HepG2 (cell line): ENCODE results near the gene FUT1. TPM values are rescaled to one million over a fixed set of nuclear protein-coding genes. Genes with fewer than 3 reads are reported as not detected.
A peak's percentile ranks its signal among the peaks of the same experiment; 100 is the strongest.

ENCODE experiments used
- ATM ChIP-seq: fragments of 450-650 bp; IDR thresholded peaks from 2 replicates; pipeline ENCODE4 v1.7.1; 2017; ENCODE audit warnings: mild to moderate bottlenecking, borderline replicate concordance
- EED ChIP-seq: sonication (generic); formaldehyde crosslinking; IDR thresholded peaks from 2 replicates; pipeline ENCODE4 v1.5.0; 2020; ENCODE audit warnings: mild to moderate bottlenecking, missing genetic modification reagents
- FLYWCH1 ChIP-seq: sonication (generic); formaldehyde crosslinking; IDR thresholded peaks from 2 replicates; pipeline ENCODE4 v1.8.1; 2023; ENCODE audit warnings: mild to moderate bottlenecking, missing genetic modification reagents
- HMGXB4 ChIP-seq, 2 experiments: sonication (generic) in 1 of 2; formaldehyde crosslinking in 1 of 2; IDR thresholded peaks; 2 replicates each; pipeline versions ENCODE4 v1.4.0 to v1.6.1; 2018 to 2020; ENCODE audit warnings: missing genetic modification reagents in 2 of 2, borderline replicate concordance in 1 of 2, low read depth in 1 of 2, mild to moderate bottlenecking in 1 of 2, missing biosample characterization in 1 of 2
- JUND ChIP-seq: sonication (generic); formaldehyde crosslinking; IDR thresholded peaks from 2 replicates; pipeline ENCODE4 v1.8.0; 2022; ENCODE audit warnings: mild to moderate bottlenecking, missing genetic modification reagents
- MEIS2 ChIP-seq: sonication (generic); formaldehyde crosslinking; IDR thresholded peaks from 2 replicates; pipeline ENCODE4 v1.9.0; 2021; ENCODE audit warnings: mild to moderate bottlenecking, missing genetic modification reagents
- PBX2 ChIP-seq: IDR thresholded peaks from 2 replicates; pipeline ENCODE4 v1.6.1; 2016; ENCODE audit warnings: control low read depth
- PRDM15 ChIP-seq: sonication (generic); formaldehyde crosslinking; IDR thresholded peaks from 2 replicates; pipeline ENCODE4 v1.4.0; 2020; ENCODE audit warnings: missing genetic modification reagents
- TARDBP ChIP-seq: sonication (generic); formaldehyde crosslinking; IDR thresholded peaks from 2 replicates; pipeline ENCODE4 v1.8.0; 2022; ENCODE audit warnings: mild to moderate bottlenecking, missing genetic modification reagents
- YY1 ChIP-seq: IDR thresholded peaks from 2 replicates; pipeline ENCODE4 v1.6.1; 2011; ENCODE audit warnings: low read length, low read depth, moderate library complexity, mild to moderate bottlenecking; ENCODE audit not compliant: insufficient read depth, insufficient replicate concordance
- ZFP91 ChIP-seq: sonication (generic); formaldehyde crosslinking; IDR thresholded peaks from 2 replicates; pipeline ENCODE4 v1.9.0; 2022; ENCODE audit warnings: missing genetic modification reagents, mild to moderate bottlenecking, borderline replicate concordance
- ZNF30 ChIP-seq: sonication (generic); formaldehyde crosslinking; IDR thresholded peaks from 2 replicates; pipeline ENCODE4 v1.5.0; 2020; ENCODE audit warnings: mild to moderate bottlenecking, missing genetic modification reagents
- ZNF501 ChIP-seq: sonication (generic); formaldehyde crosslinking; IDR thresholded peaks from 2 replicates; pipeline ENCODE4 v1.5.1; 2020; ENCODE audit warnings: mild to moderate bottlenecking, moderate library complexity, missing genetic modification reagents
- ZNF687 ChIP-seq: sonication (generic); formaldehyde crosslinking; IDR thresholded peaks from 2 replicates; pipeline ENCODE4 v1.5.1; 2020; ENCODE audit warnings: mild to moderate bottlenecking, missing genetic modification reagents, moderate library complexity
- ZSCAN30 ChIP-seq: sonication (generic); formaldehyde crosslinking; IDR thresholded peaks from 2 replicates; pipeline ENCODE4 v1.5.0; 2020; ENCODE audit warnings: mild to moderate bottlenecking, missing genetic modification reagents
- polyA plus RNA-seq, 8 experiments: library from polyadenylated mRNA; depleted of rRNA in 3 of 8; stranded (reverse) in 7 of 8; unstranded in 1 of 8; fragments of >200 nt; fragmentation: Illumina TruSeq in 4 of 8; extraction: Trizol in 4 of 8; gene quantifications; 2 replicates each; pipeline versions ENCODE4 v1.2.1 to v1.2.3, GENCODE V29; 2011 to 2016; ENCODE audit warnings: low read depth in 4 of 8, missing spikeins in 1 of 8, mixed read lengths in 1 of 8; ENCODE audit not compliant: insufficient read depth in 1 of 8
- total RNA-seq, 5 experiments: library from RNA; depleted of rRNA; stranded (reverse); fragments of >200 nt; fragmentation: Illumina TruSeq; extraction: Trizol; gene quantifications; 2 replicates each; pipeline ENCODE4 v1.2.3, GENCODE V29; 2016; ENCODE audit warnings: low read depth in 1 of 5

The FUT1 gene
- total and polyA plus RNA-seq, 2 of the 13 experiments (the other 11 are each of a cell fraction or from before 2014, with no cell fraction given) = 0.07 to 1.1 TPM

GRCh38 chr19:48715681-48716171 lies 36.7 kb downstream of the FUT1 start (continued):
- TF ChIP-seq MEIS2 = no peak
- 0 out of 2 replicates have a peak, but pooled peaks have one; percentile 29 for TF ChIP-seq TARDBP
- 0 out of 2 replicates have a peak, but pooled peaks have one; percentile 10 for TF ChIP-seq EED
- TF ChIP-seq ZNF501 (CRISPR knock-in tag) = no peak
- no peak for TF ChIP-seq PBX2
- peak; percentile 18; the same call in 1 of the 2 replicates for TF ChIP-seq ZFP91 (CRISPR knock-in tag)
- TF ChIP-seq ATM = no peak
- peak; percentile 66; the same call in 1 of the 2 replicates for TF ChIP-seq ZNF687 (CRISPR knock-in tag)
- no peak for TF ChIP-seq PRDM15 (CRISPR knock-in tag)
- 0 out of 4 replicates have a peak, but pooled peaks of 1 of the 2 experiments have one; percentile 21 for TF ChIP-seq HMGXB4 (CRISPR knock-in tag; IDR thresholded peaks at IDR 0.05; ENCODE audit: borderline replicate concordance in 1 of 2, low read depth in 1 of 2)
- no peak for TF ChIP-seq FLYWCH1 (CRISPR knock-in tag)
- no peak for TF ChIP-seq YY1
- no peak for TF ChIP-seq ZSCAN30
- TF ChIP-seq ZNF30 = no peak
- TF ChIP-seq JUND (CRISPR knock-in tag) = no peak
